LNCaP clone FGC (cell line): ENCODE measurements around the gene UNC13B.

Experiments
- DNase-seq: peaks from one replicate; pipeline ENCODE4 v3.0.0-alpha.2; 2011; ENCODE audit warnings: low read depth
- H3K4me3 ChIP-seq: 2 replicates; pipeline ENCODE4 v1.5.1; 2011; ENCODE audit warnings: mild to moderate bottlenecking, low read depth, low read length, control low read depth
- TF ChIP-seq, protein P1 (sequence below): IDR thresholded peaks from 2 replicates; pipeline ENCODE4 v1.5.1; 2012; ENCODE audit warnings: mild to moderate bottlenecking; ENCODE audit not compliant: control insufficient read depth, insufficient read depth; ENCODE audit errors: extremely low read depth

The UNC13B gene

DNA sequence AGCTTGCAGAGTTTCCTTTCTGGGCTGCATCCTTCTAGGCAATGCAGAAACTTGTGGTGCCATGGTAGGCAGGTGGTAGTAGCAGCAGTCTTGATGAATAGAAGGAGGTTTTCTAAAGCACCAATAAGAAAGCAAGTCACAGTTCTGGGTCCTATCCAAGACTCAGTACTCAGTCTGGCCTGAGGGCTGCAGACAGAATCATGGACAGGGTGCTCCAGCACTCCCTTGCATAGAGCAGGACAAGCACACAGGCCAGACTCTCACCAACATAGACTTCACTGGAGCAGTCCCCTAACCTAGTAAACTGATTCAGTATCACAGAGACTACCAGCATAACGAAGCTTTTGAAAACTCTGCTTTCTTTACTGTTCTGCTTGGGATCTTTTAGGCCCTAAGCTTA lies 194.1 kb downstream of the UNC13B start:
- no peak for DNase-seq
- TF ChIP-seq, protein P1, sequence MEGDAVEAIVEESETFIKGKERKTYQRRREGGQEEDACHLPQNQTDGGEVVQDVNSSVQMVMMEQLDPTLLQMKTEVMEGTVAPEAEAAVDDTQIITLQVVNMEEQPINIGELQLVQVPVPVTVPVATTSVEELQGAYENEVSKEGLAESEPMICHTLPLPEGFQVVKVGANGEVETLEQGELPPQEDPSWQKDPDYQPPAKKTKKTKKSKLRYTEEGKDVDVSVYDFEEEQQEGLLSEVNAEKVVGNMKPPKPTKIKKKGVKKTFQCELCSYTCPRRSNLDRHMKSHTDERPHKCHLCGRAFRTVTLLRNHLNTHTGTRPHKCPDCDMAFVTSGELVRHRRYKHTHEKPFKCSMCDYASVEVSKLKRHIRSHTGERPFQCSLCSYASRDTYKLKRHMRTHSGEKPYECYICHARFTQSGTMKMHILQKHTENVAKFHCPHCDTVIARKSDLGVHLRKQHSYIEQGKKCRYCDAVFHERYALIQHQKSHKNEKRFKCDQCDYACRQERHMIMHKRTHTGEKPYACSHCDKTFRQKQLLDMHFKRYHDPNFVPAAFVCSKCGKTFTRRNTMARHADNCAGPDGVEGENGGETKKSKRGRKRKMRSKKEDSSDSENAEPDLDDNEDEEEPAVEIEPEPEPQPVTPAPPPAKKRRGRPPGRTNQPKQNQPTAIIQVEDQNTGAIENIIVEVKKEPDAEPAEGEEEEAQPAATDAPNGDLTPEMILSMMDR: no peak
- no peak overlapping the region for H3K4me3 ChIP-seq

DNA sequence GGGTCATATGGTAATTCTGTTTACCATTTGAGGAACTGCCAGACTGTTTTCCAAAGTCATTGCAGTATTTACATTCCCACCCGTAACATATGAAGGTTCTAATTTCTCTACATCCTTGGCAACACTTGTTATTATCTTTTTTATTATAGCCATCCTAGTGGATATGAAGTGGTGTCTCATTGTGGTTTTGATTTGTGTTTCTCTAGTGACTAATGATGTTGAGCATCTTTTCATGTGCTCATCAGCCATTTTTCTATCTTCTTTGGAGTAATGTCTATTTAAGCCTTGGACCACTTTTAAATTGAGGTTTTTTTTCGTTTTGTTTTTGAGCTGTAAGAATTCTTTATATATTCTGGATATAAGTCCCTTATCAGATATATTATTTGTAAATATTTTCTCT lies 195.3 kb downstream of the UNC13B start:
- H3K4me3 ChIP-seq: no peak overlapping the region
- DNase-seq: peak; percentile 35
- TF ChIP-seq, protein P1: no peak

DNA sequence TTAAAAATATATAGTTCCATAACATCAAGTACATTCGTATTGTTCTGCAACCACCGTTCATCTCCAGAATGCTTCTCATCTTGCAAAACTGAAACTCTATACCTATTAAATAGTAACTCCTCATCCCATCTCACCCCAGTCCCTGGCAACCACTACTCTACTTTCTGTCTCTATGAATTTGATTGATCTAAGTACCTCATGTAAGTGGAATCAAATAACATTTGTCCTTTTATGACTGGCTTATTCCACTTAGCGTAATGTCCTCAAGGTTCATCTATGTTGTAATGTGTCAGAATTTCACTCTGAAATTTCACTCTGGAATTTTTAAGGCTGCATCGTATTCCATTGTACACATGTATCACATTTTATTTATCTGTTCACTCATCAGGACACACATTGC lies 196.0 kb downstream of the UNC13B start:
- H3K4me3 ChIP-seq: no peak overlapping the region
- no peak for DNase-seq
- TF ChIP-seq, protein P1: no peak

DNA sequence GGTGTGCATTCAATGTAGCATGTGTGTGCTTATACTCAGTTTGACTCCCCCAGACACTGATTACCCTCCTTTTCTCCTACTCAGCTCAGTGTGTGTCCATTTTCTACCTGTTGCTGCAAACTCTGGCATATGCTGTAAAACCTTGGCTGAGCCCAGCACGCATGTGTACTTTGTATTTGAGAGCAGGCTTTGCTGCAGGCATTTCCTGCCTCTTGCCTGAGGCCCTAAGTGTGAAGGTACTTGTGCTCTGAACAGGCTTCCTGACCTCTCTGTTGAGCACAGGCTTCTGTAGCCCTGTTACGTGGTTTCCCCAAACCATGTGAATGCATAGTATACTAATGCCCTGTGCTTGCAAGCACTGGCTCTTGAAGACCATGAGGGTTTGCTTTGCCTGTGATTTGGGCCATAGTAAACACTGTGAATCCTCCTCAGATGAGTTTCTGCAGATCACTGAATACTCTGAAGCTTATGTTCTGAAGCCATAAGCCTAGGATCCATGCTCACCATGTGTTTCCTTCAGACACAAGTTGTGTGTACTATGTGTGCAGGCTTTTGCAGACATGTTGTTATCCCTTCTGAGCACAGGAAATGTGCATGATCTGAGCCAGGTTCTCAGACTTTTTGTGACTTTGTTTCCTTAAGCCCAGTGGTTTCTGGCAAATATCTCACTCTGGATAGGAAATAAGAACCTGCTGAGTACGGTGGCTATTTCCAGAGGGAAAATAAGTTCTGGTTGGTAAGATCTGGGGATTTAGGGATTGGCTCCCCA lies 203.2 kb downstream of the UNC13B start:
- TF ChIP-seq, protein P1: no peak
- H3K4me3 ChIP-seq: no peak overlapping the region
- no peak for DNase-seq

DNA sequence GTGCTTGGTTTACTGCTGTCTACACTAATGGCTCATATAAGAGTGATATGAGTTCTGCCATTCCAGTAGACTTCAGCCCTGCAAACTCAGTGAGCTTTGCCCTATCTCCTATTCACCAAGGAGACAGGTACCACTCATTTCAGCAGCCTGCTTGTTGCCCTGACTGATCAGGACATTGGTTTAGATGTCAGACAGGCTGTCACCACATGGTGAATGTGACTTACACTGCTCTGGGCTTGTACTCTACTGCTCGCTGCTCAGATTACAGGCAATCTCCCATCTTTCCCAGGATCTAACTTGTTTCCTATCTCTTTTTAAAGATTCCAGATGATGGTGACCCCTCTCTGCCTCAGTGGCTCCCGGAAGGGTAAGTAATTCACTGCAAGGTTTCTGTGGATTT lies 204.8 kb downstream of the UNC13B start:
- TF ChIP-seq, protein P1: no peak
- no peak overlapping the region for H3K4me3 ChIP-seq

DNA sequence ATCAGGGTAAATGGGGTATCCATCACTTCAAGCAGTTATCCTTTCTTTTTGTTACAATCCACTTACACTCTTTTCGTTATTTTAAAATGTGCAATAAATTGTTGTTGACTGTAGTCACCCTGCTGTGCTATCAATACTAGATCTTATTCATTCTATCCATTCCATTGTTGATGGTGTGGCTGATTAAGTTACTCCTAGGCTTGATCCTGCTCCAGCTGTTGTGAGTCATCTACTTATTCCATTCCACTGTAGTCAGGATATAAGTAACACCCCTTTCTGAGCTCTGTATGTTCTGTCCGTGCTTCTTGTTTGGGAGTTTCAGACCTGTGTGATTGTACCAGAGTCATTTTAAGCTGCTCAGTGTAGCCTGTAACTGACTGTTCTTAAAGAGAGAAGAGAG lies 205.6 kb downstream of the UNC13B start:
- H3K4me3 ChIP-seq: no peak overlapping the region
- no peak for DNase-seq
- TF ChIP-seq, protein P1: no peak

More for the DNA sequence above, 204.8 kb downstream of the UNC13B start:
- no peak for DNase-seq

DNA sequence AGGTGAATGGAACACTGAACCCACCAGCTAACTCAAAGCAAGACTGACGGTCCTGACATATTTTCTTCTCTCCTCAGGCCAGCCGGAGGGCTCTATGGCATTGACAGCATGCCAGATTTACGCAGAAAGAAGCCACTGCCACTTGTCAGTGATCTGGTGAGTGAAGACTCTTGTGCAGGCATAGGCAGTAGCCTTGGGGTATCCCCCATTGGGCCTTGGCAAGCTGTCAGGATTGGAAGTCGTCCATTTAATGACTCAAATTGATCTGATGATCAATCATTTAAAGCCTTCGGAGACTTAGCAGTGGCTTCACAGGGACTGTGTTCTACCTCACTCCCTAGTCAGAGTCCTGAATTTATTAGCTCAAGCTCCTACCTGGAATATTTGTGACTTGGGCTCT lies 208.4 kb downstream of the UNC13B start:
- no peak overlapping the region for H3K4me3 ChIP-seq
- TF ChIP-seq, protein P1: no peak
- no peak for DNase-seq
